ENCODE measurements around the gene GALNT10. TPM values are rescaled to one million over a fixed set of nuclear protein-coding genes. Genes with fewer than 3 reads are reported as not detected.

Gene GALNT10
- total and polyA plus RNA-seq, 9 of the 15 experiments (the other 6 are each of a cell fraction or from before 2014, with no cell fraction given), result 4.6 to 37.1 (median 13.3) TPM

DNA sequence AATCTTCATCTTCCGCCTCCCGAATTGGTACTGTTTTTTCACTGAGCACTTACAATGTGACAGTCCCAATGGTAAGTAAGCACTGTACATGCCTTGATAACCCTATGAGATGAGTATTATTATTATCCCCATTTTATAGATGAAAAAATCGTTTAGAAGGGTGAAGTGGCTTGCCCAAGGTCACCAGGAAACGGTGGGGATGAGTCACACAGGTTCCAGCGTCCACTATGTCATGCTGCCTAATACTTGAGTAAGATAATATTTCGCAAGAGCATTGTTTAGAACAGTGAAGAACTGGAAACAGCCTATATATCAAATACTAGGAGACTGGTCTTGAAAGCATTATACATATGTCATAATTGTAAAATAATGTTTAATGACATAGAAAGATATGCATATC is 274.6 kb downstream of the GALNT10 start (continued):
- TF ChIP-seq, protein P1, sequence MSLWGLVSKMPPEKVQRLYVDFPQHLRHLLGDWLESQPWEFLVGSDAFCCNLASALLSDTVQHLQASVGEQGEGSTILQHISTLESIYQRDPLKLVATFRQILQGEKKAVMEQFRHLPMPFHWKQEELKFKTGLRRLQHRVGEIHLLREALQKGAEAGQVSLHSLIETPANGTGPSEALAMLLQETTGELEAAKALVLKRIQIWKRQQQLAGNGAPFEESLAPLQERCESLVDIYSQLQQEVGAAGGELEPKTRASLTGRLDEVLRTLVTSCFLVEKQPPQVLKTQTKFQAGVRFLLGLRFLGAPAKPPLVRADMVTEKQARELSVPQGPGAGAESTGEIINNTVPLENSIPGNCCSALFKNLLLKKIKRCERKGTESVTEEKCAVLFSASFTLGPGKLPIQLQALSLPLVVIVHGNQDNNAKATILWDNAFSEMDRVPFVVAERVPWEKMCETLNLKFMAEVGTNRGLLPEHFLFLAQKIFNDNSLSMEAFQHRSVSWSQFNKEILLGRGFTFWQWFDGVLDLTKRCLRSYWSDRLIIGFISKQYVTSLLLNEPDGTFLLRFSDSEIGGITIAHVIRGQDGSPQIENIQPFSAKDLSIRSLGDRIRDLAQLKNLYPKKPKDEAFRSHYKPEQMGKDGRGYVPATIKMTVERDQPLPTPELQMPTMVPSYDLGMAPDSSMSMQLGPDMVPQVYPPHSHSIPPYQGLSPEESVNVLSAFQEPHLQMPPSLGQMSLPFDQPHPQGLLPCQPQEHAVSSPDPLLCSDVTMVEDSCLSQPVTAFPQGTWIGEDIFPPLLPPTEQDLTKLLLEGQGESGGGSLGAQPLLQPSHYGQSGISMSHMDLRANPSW (CRISPR knock-in tag; IDR thresholded peaks at IDR 0.05), result no peak
- TF ChIP-seq SNIP1 (IDR thresholded peaks at IDR 0.05; ENCODE audit: low read depth), result no peak
- TF ChIP-seq, protein P2, sequence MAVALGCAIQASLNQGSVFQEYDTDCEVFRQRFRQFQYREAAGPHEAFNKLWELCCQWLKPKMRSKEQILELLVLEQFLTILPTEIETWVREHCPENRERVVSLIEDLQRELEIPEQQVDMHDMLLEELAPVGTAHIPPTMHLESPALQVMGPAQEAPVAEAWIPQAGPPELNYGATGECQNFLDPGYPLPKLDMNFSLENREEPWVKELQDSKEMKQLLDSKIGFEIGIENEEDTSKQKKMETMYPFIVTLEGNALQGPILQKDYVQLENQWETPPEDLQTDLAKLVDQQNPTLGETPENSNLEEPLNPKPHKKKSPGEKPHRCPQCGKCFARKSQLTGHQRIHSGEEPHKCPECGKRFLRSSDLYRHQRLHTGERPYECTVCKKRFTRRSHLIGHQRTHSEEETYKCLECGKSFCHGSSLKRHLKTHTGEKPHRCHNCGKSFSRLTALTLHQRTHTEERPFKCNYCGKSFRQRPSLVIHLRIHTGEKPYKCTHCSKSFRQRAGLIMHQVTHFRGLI (CRISPR knock-in tag; IDR thresholded peaks at IDR 0.05), result no peak
- TF ChIP-seq ZNF324 (CRISPR knock-in tag; IDR thresholded peaks at IDR 0.05), result no peak
- no peak for TF ChIP-seq EGR1 (conservative IDR thresholded peaks at IDR 0.05)
- no peak for TF ChIP-seq ZNF174 (CRISPR knock-in tag; IDR thresholded peaks at IDR 0.05)
- TF ChIP-seq THRAP3 (IDR thresholded peaks at IDR 0.05; ENCODE audit: borderline replicate concordance), result no peak
- TF ChIP-seq C11orf30 (IDR thresholded peaks at IDR 0.05; ENCODE audit: low read depth), result no peak

Measured in K562 (cell line).